Measurements from ENCODE around the gene ZBTB5. TPM values are rescaled to one million over a fixed set of nuclear protein-coding genes. Genes with fewer than 3 reads are reported as not detected.
"Not testable (repeated sequence)": the region's sequence is repeated elsewhere in the genome, so short reads cannot be mapped to it uniquely, and the experiment has no call there.

ZBTB5 gene
- total RNA-seq, 1 experiment from 2014 or later = 12.0 TPM

- DNase-seq (ENCODE audit: low read depth) = peak; percentile 49
Observed at GRCh38 chr9:37449862-37450632, 15.2 kb downstream of the ZBTB5 start.

DNA sequence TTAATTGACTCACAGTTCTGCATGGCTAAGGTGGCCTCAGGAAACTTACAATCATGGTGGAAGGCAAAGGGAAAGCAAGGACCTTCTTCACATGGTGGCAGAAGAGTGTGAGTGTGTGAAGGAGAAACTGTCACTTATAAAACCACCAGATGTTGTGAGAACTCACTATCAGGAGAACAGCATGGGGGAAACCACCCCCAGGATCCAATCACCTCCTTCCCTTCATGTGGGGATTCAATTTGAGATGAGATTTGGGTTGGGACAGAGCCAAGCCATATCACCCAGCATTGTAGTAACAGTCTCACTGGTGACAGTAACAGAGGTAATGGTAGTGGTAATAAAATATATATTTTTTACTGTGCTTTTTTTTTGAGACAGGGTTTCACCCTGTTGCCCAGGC is 18.1 kb downstream of the ZBTB5 start:
- DNase-seq (ENCODE audit: low read depth) = no peak

DNA sequence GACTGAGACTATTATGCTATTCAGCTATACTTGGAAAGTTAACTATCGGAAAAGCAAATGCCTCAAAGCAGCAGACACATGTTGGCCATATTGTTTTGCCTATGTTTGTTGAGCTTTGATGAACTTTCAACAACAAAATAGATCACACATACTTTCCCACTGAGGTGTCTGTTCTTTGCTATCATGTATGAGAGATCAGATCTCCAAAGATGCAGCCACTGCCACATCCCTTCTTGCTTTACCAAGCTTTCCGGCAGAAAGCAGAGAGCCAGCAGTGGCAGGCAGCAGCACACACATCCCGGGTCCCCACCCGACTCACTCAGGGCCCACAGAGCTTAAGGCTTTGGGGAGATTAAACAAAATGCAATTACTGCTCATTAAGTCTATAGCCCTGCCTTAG is 18.8 kb downstream of the ZBTB5 start:
- no peak for DNase-seq (ENCODE audit: low read depth)

- no peak for DNase-seq (ENCODE audit: low read depth)
Observed at GRCh38 chr9:37445832-37446231, 19.4 kb downstream of the ZBTB5 start.

- no peak for DNase-seq (ENCODE audit: low read depth)
Observed at GRCh38 chr9:37444890-37445289, 20.4 kb downstream of the ZBTB5 start.

DNA sequence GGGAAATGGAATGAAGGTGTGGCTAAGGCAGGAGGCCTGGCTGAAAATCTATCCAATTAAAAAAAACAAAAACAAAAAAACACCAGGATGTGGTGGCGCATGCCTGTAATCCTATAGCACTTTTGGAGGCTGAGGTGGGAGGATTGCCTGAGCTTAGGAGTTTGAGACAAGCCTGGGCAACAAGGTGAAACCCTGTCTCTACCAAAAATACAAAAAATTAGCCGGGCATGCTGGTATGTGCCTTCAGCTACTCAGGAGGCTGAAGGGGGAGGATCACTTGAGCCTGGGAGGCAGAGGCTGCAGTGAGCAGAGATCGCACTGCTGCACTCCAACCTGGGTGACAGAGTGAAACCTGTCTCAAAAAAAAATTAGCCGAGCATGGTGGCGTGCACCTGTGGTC is 21.7 kb downstream of the ZBTB5 start:
- no peak for DNase-seq (ENCODE audit: low read depth)

DNA sequence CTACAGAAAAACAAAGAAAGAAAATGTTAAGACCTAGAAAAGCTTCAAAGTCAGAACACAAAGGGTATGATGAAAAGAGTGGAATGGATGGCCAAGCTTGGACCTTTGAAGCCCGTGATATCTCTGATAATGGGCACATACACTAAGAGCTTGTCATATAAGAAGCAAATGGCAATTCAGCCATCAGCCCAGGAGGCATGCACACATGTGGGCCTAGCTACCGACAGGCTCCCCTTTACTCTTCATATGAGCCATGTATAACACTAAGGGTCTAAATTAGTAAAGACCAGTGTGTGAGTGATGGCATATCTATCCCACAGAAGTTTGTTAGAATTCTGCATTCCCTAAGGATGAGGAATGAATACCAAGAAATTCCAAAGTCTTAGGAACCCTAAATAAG is 22.7 kb downstream of the ZBTB5 start:
- no peak for DNase-seq (ENCODE audit: low read depth)

DNA sequence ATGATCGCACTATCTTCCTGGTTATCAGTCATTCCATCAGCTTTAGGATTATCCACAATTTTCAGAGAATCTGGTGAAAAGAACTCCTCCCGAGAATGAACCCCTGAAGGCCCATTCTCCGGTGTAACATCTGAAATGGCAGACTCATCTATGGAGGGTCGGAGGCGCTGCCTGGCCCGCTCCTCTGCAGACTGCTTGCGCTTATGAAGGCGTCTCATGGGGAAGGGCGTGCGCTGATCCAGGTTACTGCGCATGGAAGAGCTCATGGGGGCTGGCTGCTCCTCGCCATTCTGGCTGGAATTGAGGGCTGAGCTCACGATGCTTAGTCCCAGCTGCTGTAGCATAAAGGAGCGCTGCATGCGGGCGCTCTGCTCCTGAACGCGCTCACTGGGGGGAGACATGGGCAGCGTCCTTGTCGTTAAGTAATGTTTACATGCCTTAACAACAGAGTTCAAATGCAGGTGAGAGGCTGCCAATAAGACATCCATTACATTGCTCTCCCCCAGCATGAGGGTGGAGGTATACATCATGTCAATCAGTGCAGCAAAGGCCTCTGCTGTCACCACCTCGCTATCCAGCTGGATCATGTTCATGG is 23.4 kb downstream of the ZBTB5 start:
- DNase-seq (ENCODE audit: low read depth) = no peak

DNA sequence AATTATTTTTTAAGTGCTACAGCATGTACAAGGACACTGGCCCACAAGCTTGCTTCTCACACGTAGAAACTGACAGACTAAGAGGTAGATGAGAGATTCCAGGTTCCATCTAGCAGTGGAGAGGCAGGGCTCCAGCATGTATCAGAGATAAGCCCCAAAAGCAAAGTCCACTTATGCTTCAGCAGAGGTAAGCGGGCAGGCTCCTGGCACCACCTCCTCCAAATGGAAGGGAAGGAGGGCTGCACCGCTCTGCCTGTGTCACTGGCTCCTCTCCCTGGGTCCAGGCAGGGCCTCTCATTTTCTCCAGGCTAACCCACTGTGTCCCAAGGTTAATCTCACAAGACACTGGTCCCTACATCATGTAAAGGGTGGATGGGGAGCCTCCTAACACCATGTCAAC is 26.9 kb downstream of the ZBTB5 start:
- no peak for DNase-seq (ENCODE audit: low read depth)

DNA sequence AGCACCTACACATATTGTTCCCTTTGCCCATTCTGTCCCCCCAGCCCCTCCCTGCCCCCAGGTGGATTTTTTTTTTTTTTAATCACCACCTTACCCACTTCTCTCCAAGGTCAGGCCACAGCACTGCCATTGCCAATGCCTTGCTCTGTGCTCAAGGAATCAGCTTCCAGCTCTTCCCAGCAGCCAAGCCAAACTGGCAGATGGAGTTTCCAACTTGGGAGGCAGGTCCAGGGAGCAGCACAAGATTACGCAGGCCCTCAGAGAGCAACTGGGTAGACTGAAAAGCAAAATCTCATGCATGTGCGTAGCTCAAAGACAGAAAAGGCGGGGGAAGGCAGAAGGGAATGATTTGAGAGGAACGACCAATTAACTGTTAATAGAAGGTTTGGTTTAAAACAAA is 27.6 kb downstream of the ZBTB5 start:
- no peak for DNase-seq (ENCODE audit: low read depth)

DNA sequence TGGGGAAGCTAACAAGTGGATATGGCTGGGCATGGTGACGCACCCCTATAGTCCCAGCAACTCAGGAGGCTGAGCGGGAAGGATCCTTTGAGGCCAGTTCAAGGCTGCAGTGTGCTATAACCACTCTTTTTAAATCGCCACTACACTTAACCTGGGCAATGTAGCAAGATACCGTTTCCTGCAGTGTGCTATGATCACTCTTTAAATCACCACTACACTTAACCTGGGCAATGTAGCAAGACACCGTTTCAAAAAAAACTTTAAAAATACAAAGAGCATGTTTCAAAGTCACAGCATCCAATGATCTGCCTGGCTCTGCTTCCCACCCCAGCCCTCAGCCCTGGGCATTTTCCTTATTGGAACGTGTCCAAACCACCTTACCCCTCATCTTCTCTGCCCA is 28.2 kb downstream of the ZBTB5 start:
- DNase-seq (ENCODE audit: low read depth) = no peak

- no peak for DNase-seq (ENCODE audit: low read depth)
Observed at GRCh38 chr9:37436540-37436939, 28.7 kb downstream of the ZBTB5 start.

DNA sequence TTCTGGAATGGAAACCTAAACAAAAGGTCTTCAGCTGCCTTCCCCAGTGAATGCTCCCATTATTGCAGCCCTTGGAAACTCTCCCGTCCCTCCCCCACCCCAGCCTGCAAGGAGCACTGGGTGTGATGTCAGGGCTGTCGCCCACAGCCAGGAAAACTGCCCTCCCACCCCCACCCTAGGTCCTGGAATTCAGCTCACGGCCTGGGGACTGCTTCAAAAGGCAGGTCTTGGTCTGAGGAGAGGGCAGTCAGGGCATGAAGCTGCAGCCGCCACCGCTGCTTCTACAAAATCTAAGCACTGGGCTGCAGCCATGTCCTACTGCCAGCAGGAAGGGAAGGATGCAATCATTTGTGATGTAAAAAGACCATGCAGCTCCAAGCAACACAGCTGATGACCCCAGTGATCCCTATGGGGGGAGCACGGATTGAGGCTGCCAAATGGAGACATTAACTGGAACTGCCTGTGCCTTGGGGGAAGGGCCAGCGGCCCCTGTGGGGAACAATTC is 31.3 kb downstream of the ZBTB5 start:
- DNase-seq (ENCODE audit: low read depth) = no peak

- DNase-seq (ENCODE audit: low read depth) = no peak
Observed at GRCh38 chr9:37432020-37432419, 33.2 kb downstream of the ZBTB5 start.

DNA sequence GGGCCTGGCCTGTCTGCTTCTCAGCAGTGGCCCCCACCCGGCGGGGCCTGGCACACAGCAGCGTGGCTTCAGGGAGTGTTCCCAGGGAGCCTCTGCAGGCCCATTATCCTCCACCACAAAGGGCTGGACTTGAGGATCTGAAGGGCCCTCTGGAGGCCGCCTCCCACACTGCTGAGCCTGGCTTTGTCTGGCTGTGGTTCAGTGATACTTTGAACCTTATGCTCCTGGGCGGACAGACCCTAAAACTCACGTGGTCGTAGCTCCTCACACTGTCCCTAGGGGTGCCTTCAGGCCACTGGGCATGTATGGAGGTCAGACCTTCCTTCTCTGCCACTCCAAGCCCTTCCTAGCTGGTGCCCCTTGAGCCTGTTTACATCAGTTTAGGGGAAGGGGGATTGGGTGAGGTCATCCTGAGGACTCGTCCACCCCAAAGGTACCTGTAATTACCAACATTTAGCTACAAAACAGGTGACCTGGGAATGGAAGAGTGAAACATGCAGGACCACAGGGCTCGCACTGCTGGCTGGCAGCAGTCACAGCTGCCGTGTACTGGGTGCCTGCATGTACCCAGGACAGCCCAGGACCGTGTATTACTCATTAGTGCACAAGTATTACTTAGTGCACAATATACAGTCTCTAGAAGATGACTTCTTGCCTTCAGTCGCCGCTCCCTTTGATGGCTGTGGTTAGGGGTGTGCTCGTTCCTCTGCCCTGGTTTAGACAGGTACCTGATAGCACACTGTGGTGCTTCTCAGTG is 34.2 kb downstream of the ZBTB5 start:
- peak; percentile 15 for DNase-seq (ENCODE audit: low read depth)

- no peak for DNase-seq (ENCODE audit: low read depth)
Observed at GRCh38 chr9:37429441-37430285, 35.6 kb downstream of the ZBTB5 start.

GRCh38 chr9:37428345-37428744 is 36.9 kb downstream of the ZBTB5 start:
- DNase-seq (ENCODE audit: low read depth) = no peak

DNA sequence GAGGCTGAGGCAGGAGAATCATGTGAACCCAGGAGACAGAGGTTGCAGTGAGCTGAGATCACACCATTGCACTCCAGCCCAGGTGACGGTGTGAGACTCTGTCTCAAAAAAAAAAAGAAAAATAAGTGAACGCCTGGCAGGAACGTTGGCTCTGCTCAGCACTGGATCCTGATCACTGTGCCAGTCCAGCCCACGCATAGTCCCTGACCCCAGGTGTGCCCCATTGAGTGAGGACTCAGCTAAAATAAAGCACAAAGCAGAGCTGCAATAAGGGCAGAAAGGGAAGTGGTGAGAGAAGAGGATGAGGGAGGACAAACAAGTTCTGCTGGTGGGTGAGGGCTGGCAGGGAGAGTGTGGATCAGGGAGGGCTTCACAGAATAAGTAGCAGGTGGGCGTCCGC is 38.4 kb downstream of the ZBTB5 start:
- DNase-seq (ENCODE audit: low read depth) = no peak

- not testable (repeated sequence) for DNase-seq (ENCODE audit: low read depth)
Observed at GRCh38 chr9:37426431-37426830, 38.8 kb downstream of the ZBTB5 start.

GRCh38 chr9:37425298-37425752 is 39.9 kb downstream of the ZBTB5 start:
- peak; percentile 7 for DNase-seq (ENCODE audit: low read depth)

- no peak for DNase-seq (ENCODE audit: low read depth)
Observed at GRCh38 chr9:37424686-37425297, 40.5 kb downstream of the ZBTB5 start.

All from RPMI7951 (cell line).